HG02759 (cell line): ENCODE measurements around the gene BAG5.
"Not testable (repeated sequence)": the region's sequence is repeated elsewhere in the genome, so short reads cannot be mapped to it uniquely, and the experiment has no call there.

Experiments
- ATAC-seq: cut with Tn5 transposase; IDR thresholded peaks from one replicate; pipeline ENCODE4 v1.9.1; 2021; ENCODE audit warnings: mild to moderate bottlenecking, moderate library complexity; ENCODE audit not compliant: unreplicated experiment

Gene BAG5

GRCh38 chr14:103512701-103513611, 49.5 kb downstream of the BAG5 start:
- no peak for ATAC-seq

- not testable (repeated sequence) for ATAC-seq
Measured at GRCh38 chr14:103512180-103512579, 50.3 kb downstream of the BAG5 start.

GRCh38 chr14:103510724-103511693, 51.4 kb downstream of the BAG5 start:
- no peak for ATAC-seq

- no peak for ATAC-seq
Measured at GRCh38 chr14:103509864-103510723, 52.4 kb downstream of the BAG5 start.

- no peak for ATAC-seq
Measured at GRCh38 chr14:103508521-103509329, 53.7 kb downstream of the BAG5 start.

- ATAC-seq = no peak
Measured at GRCh38 chr14:103507751-103508150, 54.7 kb downstream of the BAG5 start.
